SK-N-SH treated with all-trans-retinoic acid at 6 μM for 48 hours (cell line): Measurements from ENCODE around the gene GSC2.

Source experiments
- ATAC-seq: fragments of 200-7000 bp; cut with Tn5 transposase; 3 replicates; pipeline ENCODE4 v1.9.1; 2020; ENCODE audit warnings: mild to moderate bottlenecking, moderate library complexity
- ARNTL ChIP-seq: fragments of 450-650 bp; formaldehyde crosslinking; IDR thresholded peaks from 2 replicates; pipeline ENCODE4 v1.5.0; 2020; ENCODE audit warnings: low read depth, mild to moderate bottlenecking, moderate library complexity, borderline replicate concordance
- BACH2 ChIP-seq: fragments of 250-450 bp; sonication (Bioruptor Pico); IDR thresholded peaks from 2 replicates; pipeline ENCODE4 v1.9.0; 2021; ENCODE audit warnings: mild to moderate bottlenecking, borderline replicate concordance
- GLIS3 ChIP-seq: fragments of 250-450 bp; sonication (Bioruptor Pico); IDR thresholded peaks from 2 replicates; pipeline ENCODE4 v1.5.0; 2020; ENCODE audit warnings: mild to moderate bottlenecking, moderate library complexity
- ISL1 ChIP-seq: fragments of 250-450 bp; sonication (Bioruptor Pico); IDR thresholded peaks from 2 replicates; pipeline ENCODE4 v2.1.2; 2022; ENCODE audit warnings: mild to moderate bottlenecking, moderate library complexity
- OSR1 ChIP-seq: fragments of 250-450 bp; sonication (Bioruptor Pico); IDR thresholded peaks from 2 replicates; pipeline ENCODE4 v1.8.0; 2022; ENCODE audit warnings: moderate library complexity, mild to moderate bottlenecking, inconsistent platforms
- PATZ1 ChIP-seq: fragments of 250-450 bp; sonication (Bioruptor Pico); IDR thresholded peaks from 2 replicates; pipeline ENCODE4 v1.8.0; 2020; ENCODE audit warnings: mild to moderate bottlenecking, moderate library complexity, borderline replicate concordance
- POU6F1 ChIP-seq: fragments of 250-450 bp; sonication (Bioruptor Pico); IDR thresholded peaks from 2 replicates; pipeline ENCODE4 v1.8.0; 2021; ENCODE audit warnings: low read depth, mild to moderate bottlenecking, moderate library complexity, borderline replicate concordance
- RARB ChIP-seq: fragments of 250-450 bp; sonication (Bioruptor Pico); IDR thresholded peaks from 2 replicates; pipeline ENCODE4 v1.8.0; 2021; ENCODE audit warnings: mild to moderate bottlenecking, moderate library complexity
- SNAI2 ChIP-seq: fragments of 250-450 bp; sonication (Bioruptor Pico); IDR thresholded peaks from 2 replicates; pipeline ENCODE4 v1.5.0; 2020; ENCODE audit warnings: mild to moderate bottlenecking, moderate library complexity
- TCF4 ChIP-seq: fragments of 250-450 bp; sonication (Bioruptor Pico); IDR thresholded peaks from 2 replicates; pipeline ENCODE4 v1.8.0; 2021; ENCODE audit warnings: mild to moderate bottlenecking, moderate library complexity, borderline replicate concordance
- TOX ChIP-seq: fragments of 250-450 bp; sonication (Bioruptor Pico); IDR thresholded peaks from 2 replicates; pipeline ENCODE4 v1.8.0; 2021; ENCODE audit warnings: mild to moderate bottlenecking, moderate library complexity, borderline replicate concordance
- TSHZ2 ChIP-seq: fragments of 250-450 bp; sonication (Bioruptor Pico); IDR thresholded peaks from 2 replicates; pipeline ENCODE4 v1.5.0; 2020; ENCODE audit warnings: mild to moderate bottlenecking, moderate library complexity
- ZC3H10 ChIP-seq: fragments of 250-450 bp; sonication (Bioruptor Pico); IDR thresholded peaks from 2 replicates; pipeline ENCODE4 v1.5.1; 2021; ENCODE audit warnings: mild to moderate bottlenecking, moderate library complexity
- ZFP3 ChIP-seq: fragments of 250-450 bp; sonication (Bioruptor Pico); IDR thresholded peaks from 2 replicates; pipeline ENCODE4 v1.5.0; 2020; ENCODE audit warnings: mild to moderate bottlenecking, moderate library complexity
- ZFP30 ChIP-seq: fragments of 450-650 bp; formaldehyde crosslinking; IDR thresholded peaks from 2 replicates; pipeline ENCODE4 v1.5.0; 2022; ENCODE audit warnings: mild to moderate bottlenecking, moderate library complexity
- ZNF565 ChIP-seq: fragments of 450-650 bp; formaldehyde crosslinking; conservative IDR thresholded peaks from 2 replicates; pipeline ENCODE4 v1.5.0; 2020; ENCODE audit warnings: low read depth, mild to moderate bottlenecking, moderate library complexity
- TF ChIP-seq, protein P1 (sequence below): fragments of 250-450 bp; sonication (Bioruptor Pico); IDR thresholded peaks from 2 replicates; pipeline ENCODE4 v1.5.1; 2020; ENCODE audit warnings: low read depth, mild to moderate bottlenecking, moderate library complexity

The GSC2 gene

DNA sequence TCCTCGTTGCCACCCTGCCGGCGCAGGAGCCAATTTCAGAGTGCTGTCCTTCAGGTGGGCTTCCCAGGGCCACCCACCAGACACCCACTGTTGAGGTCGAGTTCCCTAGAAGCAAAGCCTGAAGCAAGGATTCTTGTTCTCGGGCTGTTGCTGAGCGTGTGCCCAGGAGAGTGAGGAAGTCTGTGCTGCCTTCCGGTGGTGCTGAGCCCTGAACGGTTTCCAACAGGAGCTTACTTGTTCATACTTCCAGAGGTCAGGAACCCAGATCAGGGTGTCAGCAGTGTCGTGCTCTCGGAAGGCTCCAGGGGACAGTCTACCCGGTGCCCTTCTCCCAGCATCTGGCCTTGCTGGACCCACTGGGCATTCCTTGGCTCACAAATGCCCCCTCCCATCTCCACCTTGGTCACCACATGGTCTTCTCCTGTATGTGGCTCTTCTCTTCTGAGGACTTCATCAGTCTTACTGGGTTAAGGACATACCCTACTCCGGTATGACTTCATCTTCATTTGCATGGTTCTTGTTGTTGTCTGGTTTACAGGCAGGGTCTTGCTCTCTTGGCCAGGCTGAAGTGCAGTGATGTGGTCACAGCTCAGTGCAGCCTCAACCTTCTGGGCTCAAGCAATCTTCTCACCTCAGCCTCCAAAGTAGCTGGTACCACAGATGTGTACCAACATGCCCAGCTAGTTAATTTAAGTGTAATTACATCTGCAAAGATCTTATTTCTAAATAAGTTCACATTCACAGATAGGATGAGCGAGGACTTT lies 17.2 kb upstream of the GSC2 start:
- TF ChIP-seq TSHZ2 (CRISPR knock-in tag) = no peak
- no peak for TF ChIP-seq SNAI2 (CRISPR knock-in tag)
- TF ChIP-seq ZFP30 (CRISPR knock-in tag) = no peak
- no peak for TF ChIP-seq POU6F1
- no peak for TF ChIP-seq PATZ1
- no peak for ATAC-seq

DNA sequence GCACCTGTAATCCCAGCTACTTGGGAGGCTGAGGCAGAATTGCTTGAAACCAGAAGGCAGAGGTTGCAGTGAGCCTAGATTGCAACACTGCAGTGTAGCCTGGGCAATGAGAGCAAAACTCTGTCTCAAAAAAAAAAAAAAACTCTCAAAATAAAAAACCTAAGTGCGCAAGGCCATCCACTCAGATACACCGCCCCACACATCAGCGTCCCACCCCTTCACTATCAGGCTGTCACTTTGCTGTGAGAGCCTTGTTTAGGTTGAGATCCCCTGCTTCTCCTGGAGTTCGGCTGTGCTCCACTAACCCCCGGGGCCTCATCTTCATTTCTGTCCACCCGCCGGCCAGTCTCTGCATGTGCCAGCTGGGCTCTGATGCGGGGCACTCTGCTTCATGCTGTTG lies 16.3 kb upstream of the GSC2 start:
- TF ChIP-seq ZFP30 (CRISPR knock-in tag) (no peak), PATZ1 (no peak), TSHZ2 (CRISPR knock-in tag) (no peak), RARB (CRISPR knock-in tag) (no peak), TCF4 (CRISPR knock-in tag) (no peak)
- no peak for ATAC-seq

- ATAC-seq = no peak
- TF ChIP-seq ZNF565 (CRISPR knock-in tag) = no peak
- TF ChIP-seq ISL1 (CRISPR knock-in tag) = no peak
- no peak for TF ChIP-seq ARNTL (CRISPR knock-in tag)
- TF ChIP-seq, protein P1, sequence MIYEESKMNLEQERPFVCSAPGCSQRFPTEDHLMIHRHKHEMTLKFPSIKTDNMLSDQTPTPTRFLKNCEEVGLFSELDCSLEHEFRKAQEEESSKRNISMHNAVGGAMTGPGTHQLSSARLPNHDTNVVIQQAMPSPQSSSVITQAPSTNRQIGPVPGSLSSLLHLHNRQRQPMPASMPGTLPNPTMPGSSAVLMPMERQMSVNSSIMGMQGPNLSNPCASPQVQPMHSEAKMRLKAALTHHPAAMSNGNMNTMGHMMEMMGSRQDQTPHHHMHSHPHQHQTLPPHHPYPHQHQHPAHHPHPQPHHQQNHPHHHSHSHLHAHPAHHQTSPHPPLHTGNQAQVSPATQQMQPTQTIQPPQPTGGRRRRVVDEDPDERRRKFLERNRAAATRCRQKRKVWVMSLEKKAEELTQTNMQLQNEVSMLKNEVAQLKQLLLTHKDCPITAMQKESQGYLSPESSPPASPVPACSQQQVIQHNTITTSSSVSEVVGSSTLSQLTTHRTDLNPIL = no peak
- TF ChIP-seq PATZ1 = no peak
- no peak for TF ChIP-seq TCF4 (CRISPR knock-in tag)
- no peak for TF ChIP-seq OSR1 (CRISPR knock-in tag)
- TF ChIP-seq ZC3H10 (CRISPR knock-in tag) = no peak
- no peak for TF ChIP-seq ZFP30 (CRISPR knock-in tag)
- TF ChIP-seq BACH2 (CRISPR knock-in tag) = no peak
- no peak for TF ChIP-seq TSHZ2 (CRISPR knock-in tag)
- TF ChIP-seq ZFP3 (CRISPR knock-in tag) = no peak
- no peak for TF ChIP-seq TOX (CRISPR knock-in tag)
- no peak for TF ChIP-seq GLIS3
These were observed 14.3 kb upstream of the GSC2 start for GRCh38 chr22:19164425-19164824.
